ENCODE measurements around the gene CDH23.

GRCh38 chr10:71584461-71584860, 187.7 kb downstream of the CDH23 start:
- TF ChIP-seq ATF3 (IDR thresholded peaks at IDR 0.05; ENCODE audit: insufficient read depth, low read depth, low read length) (no peak), USF2 (IDR thresholded peaks at IDR 0.05; ENCODE audit: low read length) (no peak), KDM1A (IDR thresholded peaks at IDR 0.05; ENCODE audit: borderline replicate concordance, low read length) (no peak), GABPA (IDR thresholded peaks at IDR 0.05; ENCODE audit: borderline replicate concordance, insufficient read depth, low read length) (no peak), JUND (IDR thresholded peaks at IDR 0.05; ENCODE audit: low read length) (no peak), CTCF (IDR thresholded peaks at IDR 0.05; ENCODE audit: control extremely low read depth in 1 of 3, insufficient read depth in 1 of 3, low read depth in 1 of 3, low read length in 3 of 3) (no peak), BCL11A (IDR thresholded peaks at IDR 0.05; ENCODE audit: low read depth in 2 of 2, low read length in 2 of 2) (no peak), KDM4A (IDR thresholded peaks at IDR 0.05; ENCODE audit: low read depth, low read length, severe bottlenecking) (no peak), ATF2 (IDR thresholded peaks at IDR 0.05; ENCODE audit: low read length) (no peak), POLR2AphosphoS5 (IDR thresholded peaks at IDR 0.05; ENCODE audit: low read depth, low read length) (no peak)
